SU-DHL-6 (cell line): ENCODE measurements around the gene DIRAS3.

Experiments used
- H2AFZ ChIP-seq: fragments of 200-600 bp; sonication (generic); 2 replicates; pipeline ENCODE4 v1.6.1; 2014; ENCODE audit warnings: low read depth, mild to moderate bottlenecking, moderate library complexity, mixed read lengths, antibody characterized with exemption, low read length; ENCODE audit not compliant: severe bottlenecking
- H3F3A ChIP-seq: fragments of 200-600 bp; shearing (Covaris generic); 2 replicates; pipeline ENCODE4 v1.6.0; 2016; ENCODE audit warnings: antibody characterized with exemption, mild to moderate bottlenecking; ENCODE audit not compliant: insufficient read depth
- H3K27ac ChIP-seq: fragments of 200-600 bp; sonication (generic); 2 replicates; pipeline ENCODE4 v1.5.1; 2016; ENCODE audit warnings: low read depth, mild to moderate bottlenecking, low read length, moderate library complexity, mixed read lengths
- H3K27me3 ChIP-seq: fragments of 200-600 bp; sonication (generic), shearing (Covaris generic); 2 replicates; pipeline ENCODE4 v1.6.0; 2014; ENCODE audit warnings: mild to moderate bottlenecking, low read length
- H3K36me3 ChIP-seq: fragments of 200-600 bp; sonication (generic); 2 replicates; pipeline ENCODE4 v1.6.1; 2014; ENCODE audit warnings: mild to moderate bottlenecking, low read length, mixed read lengths
- H3K4me2 ChIP-seq: fragments of 300-600, 200-600 bp; shearing (Covaris generic), sonication (generic); 2 replicates; pipeline ENCODE4 v1.6.0; 2014; ENCODE audit warnings: low read length, low read depth, mild to moderate bottlenecking; ENCODE audit not compliant: poor library complexity, severe bottlenecking
- H3K4me3 ChIP-seq: fragments of 200-600 bp; sonication (generic); 2 replicates; pipeline ENCODE4 v1.5.1; 2014; ENCODE audit warnings: antibody characterized with exemption, low read length, mild to moderate bottlenecking, mixed read lengths; ENCODE audit not compliant: insufficient read depth, poor library complexity, severe bottlenecking
- H3K79me2 ChIP-seq: fragments of 200-600 bp; sonication (generic); 2 replicates; pipeline ENCODE4 v1.6.1; 2014; ENCODE audit warnings: mild to moderate bottlenecking, low read length, moderate library complexity; ENCODE audit not compliant: insufficient read depth
- H3K9ac ChIP-seq: fragments of 200-600 bp; sonication (generic); 2 replicates; pipeline ENCODE4 v1.7.0; 2014; ENCODE audit warnings: mild to moderate bottlenecking, low read length
- H3K9me2 ChIP-seq: fragments of 200-600 bp; sonication (generic); replicated peaks from 2 replicates; pipeline ENCODE4 v1.6.1; 2014; ENCODE audit warnings: low read length; ENCODE audit not compliant: insufficient read depth
- H3K9me3 ChIP-seq: fragments of 200-600 bp; sonication (generic); 2 replicates; pipeline ENCODE4 v1.6.1; 2014; ENCODE audit warnings: low read length, mixed read lengths; ENCODE audit not compliant: insufficient read depth
- H4K20me1 ChIP-seq: fragments of 200-600 bp; sonication (generic); 2 replicates; pipeline ENCODE4 v1.6.1; 2014; ENCODE audit warnings: low read depth, mild to moderate bottlenecking, antibody characterized with exemption, low read length, moderate library complexity, mixed read lengths
- EZH2phosphoT487 ChIP-seq: fragments of 200-600 bp; sonication (generic), shearing (Covaris generic); conservative IDR thresholded peaks from 2 replicates; pipeline ENCODE4 v1.6.1; 2018; ENCODE audit warnings: mild to moderate bottlenecking, antibody characterized with exemption, low read length, moderate library complexity, mixed read lengths
- TF ChIP-seq, protein P1 (sequence below): fragments of 200-600 bp; sonication (generic); IDR thresholded peaks from one replicate; pipeline ENCODE4 v1.5.1; 2017; ENCODE audit warnings: antibody characterized with exemption, mild to moderate bottlenecking, low read length, moderate library complexity; ENCODE audit not compliant: insufficient read depth, poor library complexity, severe bottlenecking

DIRAS3 gene

DNA sequence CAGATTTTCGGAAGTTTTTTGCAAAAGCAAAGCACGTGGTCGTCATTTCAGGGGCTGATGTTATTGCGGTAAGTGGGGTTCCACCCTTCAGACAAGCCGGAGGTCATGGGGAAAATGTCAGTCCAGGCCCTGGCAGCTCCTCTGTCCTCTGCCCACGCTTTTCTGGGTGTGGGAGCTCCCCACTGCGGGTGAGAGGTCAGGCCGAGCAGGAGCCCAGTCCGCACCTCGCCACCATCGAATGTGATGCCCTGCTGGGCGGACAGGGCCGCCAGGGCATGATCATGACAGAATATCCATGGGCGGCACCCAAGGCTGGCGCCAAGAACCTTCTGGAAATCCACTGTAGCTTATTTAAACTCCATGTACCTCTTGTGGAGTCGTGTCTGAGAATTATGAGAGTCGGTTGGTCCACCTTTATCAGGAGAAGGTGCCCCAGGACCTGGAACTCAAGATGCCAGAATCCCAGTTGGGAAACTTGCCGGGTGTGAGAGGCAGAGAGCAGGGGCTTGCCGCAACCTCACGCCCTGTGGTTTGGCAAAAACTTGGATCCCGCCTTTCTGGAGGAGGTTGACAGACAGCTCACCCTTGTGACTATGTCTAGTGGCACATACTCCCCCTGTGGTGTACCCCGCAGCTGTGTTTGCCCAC is 6.9 kb downstream of the DIRAS3 start:
- no peak overlapping the region for H3K4me3 ChIP-seq
- H3K79me2 ChIP-seq: no peaks in the 10 kb centered on the region
- H3K27me3 ChIP-seq: no peaks in the 10 kb centered on the region
- H3K9me2 ChIP-seq: no peaks in the 10 kb centered on the region
- H4K20me1 ChIP-seq: no peaks in the 10 kb centered on the region
- TF ChIP-seq, protein P1, sequence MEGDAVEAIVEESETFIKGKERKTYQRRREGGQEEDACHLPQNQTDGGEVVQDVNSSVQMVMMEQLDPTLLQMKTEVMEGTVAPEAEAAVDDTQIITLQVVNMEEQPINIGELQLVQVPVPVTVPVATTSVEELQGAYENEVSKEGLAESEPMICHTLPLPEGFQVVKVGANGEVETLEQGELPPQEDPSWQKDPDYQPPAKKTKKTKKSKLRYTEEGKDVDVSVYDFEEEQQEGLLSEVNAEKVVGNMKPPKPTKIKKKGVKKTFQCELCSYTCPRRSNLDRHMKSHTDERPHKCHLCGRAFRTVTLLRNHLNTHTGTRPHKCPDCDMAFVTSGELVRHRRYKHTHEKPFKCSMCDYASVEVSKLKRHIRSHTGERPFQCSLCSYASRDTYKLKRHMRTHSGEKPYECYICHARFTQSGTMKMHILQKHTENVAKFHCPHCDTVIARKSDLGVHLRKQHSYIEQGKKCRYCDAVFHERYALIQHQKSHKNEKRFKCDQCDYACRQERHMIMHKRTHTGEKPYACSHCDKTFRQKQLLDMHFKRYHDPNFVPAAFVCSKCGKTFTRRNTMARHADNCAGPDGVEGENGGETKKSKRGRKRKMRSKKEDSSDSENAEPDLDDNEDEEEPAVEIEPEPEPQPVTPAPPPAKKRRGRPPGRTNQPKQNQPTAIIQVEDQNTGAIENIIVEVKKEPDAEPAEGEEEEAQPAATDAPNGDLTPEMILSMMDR: no peak
- TF ChIP-seq EZH2phosphoT487: no peak
- H3K9me3 ChIP-seq: no peaks in the 10 kb centered on the region
- H3K4me2 ChIP-seq: no peak overlapping the region
- H3K9ac ChIP-seq: no peak overlapping the region
- no peaks in the 10 kb centered on the region for H3K36me3 ChIP-seq
- no peaks in the 10 kb centered on the region for H3F3A ChIP-seq
- no peak overlapping the region for H3K27ac ChIP-seq
- no peak overlapping the region for H2AFZ ChIP-seq

DNA sequence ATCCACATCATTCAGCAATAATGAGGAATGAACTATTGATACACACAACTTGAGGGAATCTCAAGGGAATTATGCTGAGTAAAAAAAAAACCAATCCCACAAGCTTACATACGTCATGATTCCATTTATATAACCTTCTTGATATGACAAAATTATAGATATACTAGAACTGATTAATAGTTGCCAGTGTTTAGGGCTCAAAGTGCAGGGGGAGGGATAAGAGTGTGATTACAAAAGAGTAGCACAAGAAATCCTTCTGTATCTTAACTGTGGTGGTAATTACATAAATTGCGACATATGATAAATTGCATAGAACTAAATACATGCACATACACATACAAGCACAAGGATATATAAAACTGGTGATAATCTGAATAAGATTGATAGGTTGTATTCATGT is 13.5 kb downstream of the DIRAS3 start:
- H3K36me3 ChIP-seq: no peaks in the 10 kb centered on the region
- no peak for TF ChIP-seq EZH2phosphoT487
- TF ChIP-seq, protein P1: no peak
- H3K27ac ChIP-seq: no peak overlapping the region
- H3K79me2 ChIP-seq: no peaks in the 10 kb centered on the region
- no peak overlapping the region for H2AFZ ChIP-seq
- no peak overlapping the region for H3K4me3 ChIP-seq
- H4K20me1 ChIP-seq: no peaks in the 10 kb centered on the region
- H3K9ac ChIP-seq: no peak overlapping the region
- no peaks in the 10 kb centered on the region for H3K9me3 ChIP-seq
- no peaks in the 10 kb centered on the region for H3K27me3 ChIP-seq
- H3K9me2 ChIP-seq: no peaks in the 10 kb centered on the region
- no peaks in the 10 kb centered on the region for H3F3A ChIP-seq
- no peak overlapping the region for H3K4me2 ChIP-seq

- Histone ChIP-seq H2AFZ (no peak overlapping the region), H3K9ac (no peak overlapping the region), H3K79me2 (no peaks in the 10 kb centered on the region), H3K9me3 (no peaks in the 10 kb centered on the region), H3K27ac (no peak overlapping the region), H3F3A (no peaks in the 10 kb centered on the region), H3K9me2 (no peaks in the 10 kb centered on the region), H4K20me1 (no peaks in the 10 kb centered on the region), H3K27me3 (no peaks in the 10 kb centered on the region), H3K4me3 (no peak overlapping the region), H3K36me3 (no peaks in the 10 kb centered on the region), H3K4me2 (no peak overlapping the region)
- TF ChIP-seq, protein P1: no peak
- no peak for TF ChIP-seq EZH2phosphoT487
Measured at GRCh38 chr1:68029444-68029843, 21.0 kb downstream of the DIRAS3 start.
